Measurements from ENCODE around the gene ITPRIPL1. TPM values are rescaled to one million over a fixed set of nuclear protein-coding genes. Genes with fewer than 3 reads are reported as not detected.

The ITPRIPL1 gene
- total and polyA plus RNA-seq, 2 of the 4 experiments (the other 2 are of a cell fraction) = 0.84 to 1.1 TPM

DNA sequence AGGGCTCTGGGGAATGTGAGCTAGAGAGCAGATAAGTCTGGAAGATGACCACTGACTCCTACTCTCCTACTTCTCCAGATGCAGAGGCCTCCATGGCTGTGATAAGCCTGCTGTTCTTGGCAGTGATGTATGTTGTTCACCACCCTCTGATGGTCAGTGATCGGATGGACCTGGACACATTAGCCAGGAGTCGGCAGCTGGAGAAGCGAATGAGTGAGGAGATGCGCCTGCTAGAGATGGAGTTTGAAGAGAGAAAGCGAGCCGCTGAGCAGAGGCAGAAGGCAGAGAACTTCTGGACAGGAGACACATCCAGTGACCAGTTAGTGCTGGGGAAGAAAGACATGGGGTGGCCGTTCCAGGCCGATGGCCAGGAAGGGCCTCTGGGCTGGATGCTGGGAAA lies 1.4 kb downstream of the ITPRIPL1 start:
- Histone ChIP-seq H2BK15ac (ENCODE audit: low read depth, low read length) (no peak overlapping the region), H3K4me1 (ENCODE audit: control insufficient read depth, insufficient read depth, low read length) (peaks cover 8% of the 10 kb centered on the region), H2BK120ac (ENCODE audit: low read depth, low read length) (no peak overlapping the region), H3K36me3 (ENCODE audit: control insufficient read depth, insufficient read depth, low read length) (no peaks in the 10 kb centered on the region; the same call in 1 of the 2 replicates), H2BK5ac (ENCODE audit: low read depth, low read length, poor library complexity, severe bottlenecking) (no peak overlapping the region), H3K27me3 (ENCODE audit: control insufficient read depth, insufficient read depth, low read length) (peaks cover 23% of the 10 kb centered on the region), H4K8ac (ENCODE audit: low read depth in 2 of 2, low read length in 2 of 2) (no peak overlapping the region), H2AK5ac (ENCODE audit: low read depth, low read length) (peak overlapping the region; percentile 30; the same call in 1 of the 2 replicates), H3K9me3 (ENCODE audit: control insufficient read depth, insufficient read depth, low read length) (no peaks in the 10 kb centered on the region), H3K18ac (ENCODE audit: low read depth, low read length) (no peak overlapping the region), H2AK9ac (replicated peaks; ENCODE audit: low read depth, low read length, poor library complexity) (no peak overlapping the region), H3K56ac (ENCODE audit: extremely low read depth, insufficient read depth, low read length) (no peak overlapping the region), H4K5ac (ENCODE audit: low read depth, low read length) (no peak overlapping the region), H3K4me3 (ENCODE audit: insufficient read depth, low read depth, low read length) (no peak overlapping the region), H3K27ac (ENCODE audit: insufficient read depth, low read length) (no peak overlapping the region), H4K91ac (ENCODE audit: insufficient read depth, low read depth, low read length) (no peak overlapping the region), H2AFZ (replicated peaks; ENCODE audit: low read length, poor library complexity) (no peak overlapping the region), H2BK20ac (ENCODE audit: low read depth, low read length) (no peak overlapping the region), H3K23ac (ENCODE audit: low read depth, low read length) (no peak overlapping the region), H3K9ac (ENCODE audit: low read depth, low read length) (no peak overlapping the region), H3K79me1 (ENCODE audit: low read depth in 1 of 2, low read length in 2 of 2) (no peaks in the 10 kb centered on the region), H3K9me1 (ENCODE audit: insufficient read depth, low read length) (peaks cover 10% of the 10 kb centered on the region), H3K14ac (replicated peaks; ENCODE audit: low read depth, low read length) (no peak overlapping the region), H3K4me2 (ENCODE audit: low read depth, low read length) (no peak overlapping the region), H3K4ac (ENCODE audit: low read depth, low read length) (no peak overlapping the region), H4K20me1 (ENCODE audit: insufficient read depth, low read length) (no peaks in the 10 kb centered on the region)
- BruUV-seq (replicated peaks) = no TSS peak
- intact Hi-C loops (cut with micrococcal nuclease) (no loop called here), dilution Hi-C loops (cut with HindIII; ENCODE audit: low sequenced_read_pairs, unreplicated experiment) (no loop called here), in situ Hi-C loops (cut with MboI; ENCODE audit: low sequenced_read_pairs) (no loop called here)
- ATAC-seq (ENCODE audit: low read depth) (no peak), DNase-seq (no peak)
- 100% methylated on average over 8 of the region's 8 CpGs; no CpG with 5 or more reads in 1 of the 2 experiments for WGBS, 2 experiments (ENCODE audit: extremely low coverage in 2 of 2, insufficient read length in 1 of 2)
- ChIA-PET CTCF (no interaction called here), POLR2A (ENCODE audit: unreplicated experiment) (no interaction called here)
- TF ChIP-seq, protein P1, sequence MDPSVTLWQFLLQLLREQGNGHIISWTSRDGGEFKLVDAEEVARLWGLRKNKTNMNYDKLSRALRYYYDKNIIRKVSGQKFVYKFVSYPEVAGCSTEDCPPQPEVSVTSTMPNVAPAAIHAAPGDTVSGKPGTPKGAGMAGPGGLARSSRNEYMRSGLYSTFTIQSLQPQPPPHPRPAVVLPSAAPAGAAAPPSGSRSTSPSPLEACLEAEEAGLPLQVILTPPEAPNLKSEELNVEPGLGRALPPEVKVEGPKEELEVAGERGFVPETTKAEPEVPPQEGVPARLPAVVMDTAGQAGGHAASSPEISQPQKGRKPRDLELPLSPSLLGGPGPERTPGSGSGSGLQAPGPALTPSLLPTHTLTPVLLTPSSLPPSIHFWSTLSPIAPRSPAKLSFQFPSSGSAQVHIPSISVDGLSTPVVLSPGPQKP (IDR thresholded peaks at IDR 0.05; ENCODE audit: borderline replicate concordance, low read depth, low read length) = no peak
- TF ChIP-seq MAFK (IDR thresholded peaks at IDR 0.05; ENCODE audit: low read depth, low read length) (no peak), RFX5 (IDR thresholded peaks at IDR 0.05; ENCODE audit: low read depth, low read length) (no peak), BHLHE40 (IDR thresholded peaks at IDR 0.05; ENCODE audit: low read depth, low read length) (no peak), MXI1 (IDR thresholded peaks at IDR 0.05; ENCODE audit: borderline replicate concordance, low read depth, low read length) (no peak), RAD21 (IDR thresholded peaks at IDR 0.05; ENCODE audit: low read length) (no peak), POLR2A (IDR thresholded peaks at IDR 0.05; ENCODE audit: low read depth, low read length) (no peak)
- TF ChIP-seq, protein P2, sequence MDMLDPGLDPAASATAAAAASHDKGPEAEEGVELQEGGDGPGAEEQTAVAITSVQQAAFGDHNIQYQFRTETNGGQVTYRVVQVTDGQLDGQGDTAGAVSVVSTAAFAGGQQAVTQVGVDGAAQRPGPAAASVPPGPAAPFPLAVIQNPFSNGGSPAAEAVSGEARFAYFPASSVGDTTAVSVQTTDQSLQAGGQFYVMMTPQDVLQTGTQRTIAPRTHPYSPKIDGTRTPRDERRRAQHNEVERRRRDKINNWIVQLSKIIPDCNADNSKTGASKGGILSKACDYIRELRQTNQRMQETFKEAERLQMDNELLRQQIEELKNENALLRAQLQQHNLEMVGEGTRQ (IDR thresholded peaks at IDR 0.05; ENCODE audit: low read depth, low read length) = no peak
- TF ChIP-seq, protein P3, sequence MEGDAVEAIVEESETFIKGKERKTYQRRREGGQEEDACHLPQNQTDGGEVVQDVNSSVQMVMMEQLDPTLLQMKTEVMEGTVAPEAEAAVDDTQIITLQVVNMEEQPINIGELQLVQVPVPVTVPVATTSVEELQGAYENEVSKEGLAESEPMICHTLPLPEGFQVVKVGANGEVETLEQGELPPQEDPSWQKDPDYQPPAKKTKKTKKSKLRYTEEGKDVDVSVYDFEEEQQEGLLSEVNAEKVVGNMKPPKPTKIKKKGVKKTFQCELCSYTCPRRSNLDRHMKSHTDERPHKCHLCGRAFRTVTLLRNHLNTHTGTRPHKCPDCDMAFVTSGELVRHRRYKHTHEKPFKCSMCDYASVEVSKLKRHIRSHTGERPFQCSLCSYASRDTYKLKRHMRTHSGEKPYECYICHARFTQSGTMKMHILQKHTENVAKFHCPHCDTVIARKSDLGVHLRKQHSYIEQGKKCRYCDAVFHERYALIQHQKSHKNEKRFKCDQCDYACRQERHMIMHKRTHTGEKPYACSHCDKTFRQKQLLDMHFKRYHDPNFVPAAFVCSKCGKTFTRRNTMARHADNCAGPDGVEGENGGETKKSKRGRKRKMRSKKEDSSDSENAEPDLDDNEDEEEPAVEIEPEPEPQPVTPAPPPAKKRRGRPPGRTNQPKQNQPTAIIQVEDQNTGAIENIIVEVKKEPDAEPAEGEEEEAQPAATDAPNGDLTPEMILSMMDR (conservative IDR thresholded peaks at IDR 0.05; ENCODE audit: low read depth, low read length) = no peak
